Stimulated activated CD8-positive, alpha-beta memory T cell treated with anti-CD3 and anti-CD28 coated beads, Interleukin-15, amount 100 ng/mL, for 1 hour (primary cell): ENCODE results near the gene DPEP2NB.
"Not testable (repeated sequence)": the region's sequence is repeated elsewhere in the genome, so short reads cannot be mapped to it uniquely, and the experiment has no call there.

Experiments
- DNase-seq: peaks from one replicate; pipeline ENCODE4 v3.0.0-alpha.2; 2020; ENCODE audit warnings: low read depth

The DPEP2NB gene

GRCh38 chr16:68015681-68016080, at the start of gene DPEP2NB:
Gene DPEP2NB (minus strand): TSS chr16:68015911. CDS start chr16:68015770, 141 bp downstream.
- no peak for DNase-seq

- peak; percentile 57 for DNase-seq
These were observed 49.2 kb upstream of the DPEP2NB start for GRCh38 chr16:68064791-68065365.

GRCh38 chr16:68062910-68063393, 47.2 kb upstream of the DPEP2NB start:
- DNase-seq, result no peak

GRCh38 chr16:68061396-68061795, 45.7 kb upstream of the DPEP2NB start:
- DNase-seq, result no peak

GRCh38 chr16:68059804-68060203, 44.1 kb upstream of the DPEP2NB start:
- DNase-seq, result no peak

- no peak for DNase-seq
These were observed 39.7 kb upstream of the DPEP2NB start for GRCh38 chr16:68055395-68055794.

GRCh38 chr16:68049449-68049848, 33.7 kb upstream of the DPEP2NB start:
- DNase-seq, result no peak

GRCh38 chr16:68047987-68048386, 32.3 kb upstream of the DPEP2NB start:
- DNase-seq, result no peak

- DNase-seq, result no peak
These were observed 30.4 kb upstream of the DPEP2NB start for GRCh38 chr16:68046106-68046505.

- DNase-seq, result no peak
These were observed 26.1 kb upstream of the DPEP2NB start for GRCh38 chr16:68041783-68042182.

GRCh38 chr16:68040506-68041288, 25.0 kb upstream of the DPEP2NB start:
- peak; percentile 90 for DNase-seq

GRCh38 chr16:68037841-68038597, 22.3 kb upstream of the DPEP2NB start:
- DNase-seq, result no peak

- no peak for DNase-seq
These were observed 19.5 kb upstream of the DPEP2NB start for GRCh38 chr16:68035227-68035626.

- DNase-seq, result no peak
These were observed 17.4 kb upstream of the DPEP2NB start for GRCh38 chr16:68033101-68033500.

- no peak for DNase-seq
These were observed 16.2 kb upstream of the DPEP2NB start for GRCh38 chr16:68031951-68032350.

GRCh38 chr16:68030108-68030507, 14.4 kb upstream of the DPEP2NB start:
- DNase-seq, result not testable (repeated sequence)

- no peak for DNase-seq
These were observed 13.3 kb upstream of the DPEP2NB start for GRCh38 chr16:68028996-68029395.

GRCh38 chr16:68022728-68023537, 7.2 kb upstream of the DPEP2NB start, which contains the start of the genes DDX28 and DUS2:
Gene DDX28 (minus strand): TSS chr16:68023232. CDS start chr16:68023202, 30 bp downstream.
Gene DUS2 (plus strand): TSS chr16:68023284. CDS start chr16:68038024, 14,740 bp downstream.
- peak; percentile 90 for DNase-seq

GRCh38 chr16:68022278-68022727, 6.6 kb upstream of the DPEP2NB start:
- no peak for DNase-seq

- DNase-seq, result no peak
These were observed 5.8 kb upstream of the DPEP2NB start for GRCh38 chr16:68021490-68021889.

GRCh38 chr16:68019167-68019680, 3.5 kb upstream of the DPEP2NB start:
- DNase-seq, result no peak
